ENCODE results near the gene TAMALIN.

DNA sequence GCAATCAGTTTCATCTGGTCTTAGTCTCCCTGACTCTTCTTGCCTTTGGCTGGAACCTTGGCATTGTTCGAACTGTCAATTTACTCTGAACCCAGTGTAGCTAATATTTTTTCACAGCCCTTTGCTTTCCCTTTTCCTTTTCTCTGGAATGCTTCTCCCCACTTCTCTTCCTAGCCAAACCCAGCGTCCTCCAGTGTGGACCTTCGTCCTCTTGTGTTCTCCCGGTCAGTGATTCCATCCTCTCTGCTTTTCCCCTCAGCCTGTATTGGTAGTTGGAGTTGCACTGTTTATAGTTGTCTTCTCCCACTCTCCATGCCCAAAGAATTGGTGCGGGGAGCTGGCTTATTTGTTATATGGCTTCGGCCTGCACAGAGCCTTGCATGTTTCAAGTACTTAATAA, 45.9 kb upstream of the TAMALIN start:
- TF ChIP-seq, protein P1, sequence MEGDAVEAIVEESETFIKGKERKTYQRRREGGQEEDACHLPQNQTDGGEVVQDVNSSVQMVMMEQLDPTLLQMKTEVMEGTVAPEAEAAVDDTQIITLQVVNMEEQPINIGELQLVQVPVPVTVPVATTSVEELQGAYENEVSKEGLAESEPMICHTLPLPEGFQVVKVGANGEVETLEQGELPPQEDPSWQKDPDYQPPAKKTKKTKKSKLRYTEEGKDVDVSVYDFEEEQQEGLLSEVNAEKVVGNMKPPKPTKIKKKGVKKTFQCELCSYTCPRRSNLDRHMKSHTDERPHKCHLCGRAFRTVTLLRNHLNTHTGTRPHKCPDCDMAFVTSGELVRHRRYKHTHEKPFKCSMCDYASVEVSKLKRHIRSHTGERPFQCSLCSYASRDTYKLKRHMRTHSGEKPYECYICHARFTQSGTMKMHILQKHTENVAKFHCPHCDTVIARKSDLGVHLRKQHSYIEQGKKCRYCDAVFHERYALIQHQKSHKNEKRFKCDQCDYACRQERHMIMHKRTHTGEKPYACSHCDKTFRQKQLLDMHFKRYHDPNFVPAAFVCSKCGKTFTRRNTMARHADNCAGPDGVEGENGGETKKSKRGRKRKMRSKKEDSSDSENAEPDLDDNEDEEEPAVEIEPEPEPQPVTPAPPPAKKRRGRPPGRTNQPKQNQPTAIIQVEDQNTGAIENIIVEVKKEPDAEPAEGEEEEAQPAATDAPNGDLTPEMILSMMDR (IDR thresholded peaks at IDR 0.05), result no peak
- TF ChIP-seq ZFX (IDR thresholded peaks at IDR 0.05; ENCODE audit: borderline replicate concordance), result no peak

All from 22Rv1 (cell line).